ENCODE data around the gene IGSF21.

The IGSF21 gene

GRCh38 chr1:18120638-18121037, 13.0 kb downstream of the IGSF21 start:
- no peak for DNase-seq

- no peak for DNase-seq
Measured at GRCh38 chr1:18121072-18121820, 13.6 kb downstream of the IGSF21 start.

GRCh38 chr1:18123467-18123992, 15.9 kb downstream of the IGSF21 start:
- no peak for DNase-seq

GRCh38 chr1:18124977-18125376, 17.4 kb downstream of the IGSF21 start:
- no peak for DNase-seq

GRCh38 chr1:18126616-18127015, 19.0 kb downstream of the IGSF21 start:
- no peak for DNase-seq

GRCh38 chr1:18128298-18128697, 20.7 kb downstream of the IGSF21 start:
- DNase-seq, result no peak

GRCh38 chr1:18130356-18130755, 22.8 kb downstream of the IGSF21 start:
- no peak for DNase-seq

GRCh38 chr1:18132022-18132710, 24.6 kb downstream of the IGSF21 start:
- no peak for DNase-seq

- DNase-seq, result no peak
Measured at GRCh38 chr1:18132711-18133541, 25.3 kb downstream of the IGSF21 start.

- DNase-seq, result no peak
Measured at GRCh38 chr1:18134324-18135046, 26.9 kb downstream of the IGSF21 start.

- DNase-seq, result no peak
Measured at GRCh38 chr1:18137759-18138345, 30.3 kb downstream of the IGSF21 start.

- no peak for DNase-seq
Measured at GRCh38 chr1:18139198-18139981, 31.8 kb downstream of the IGSF21 start.

GRCh38 chr1:18140411-18140810, 32.8 kb downstream of the IGSF21 start:
- no peak for DNase-seq

GRCh38 chr1:18141661-18142060, 34.1 kb downstream of the IGSF21 start:
- DNase-seq, result no peak

- DNase-seq, result no peak
Measured at GRCh38 chr1:18142471-18142870, 34.9 kb downstream of the IGSF21 start.

GRCh38 chr1:18142969-18143368, 35.4 kb downstream of the IGSF21 start:
- no peak for DNase-seq

GRCh38 chr1:18144062-18144461, 36.5 kb downstream of the IGSF21 start:
- no peak for DNase-seq

GRCh38 chr1:18144916-18145647, 37.5 kb downstream of the IGSF21 start:
- no peak for DNase-seq

GRCh38 chr1:18145851-18146618, 38.4 kb downstream of the IGSF21 start:
- DNase-seq, result no peak

- no peak for DNase-seq
Measured at GRCh38 chr1:18146886-18147285, 39.3 kb downstream of the IGSF21 start.

All from hematopoietic multipotent progenitor cell treated with erythropoietin and hydrocortisone succinate and interleukin-3 and kit ligand, for 4 days (in vitro differentiated cells).